A673 (cell line): ENCODE data around the gene EXOC6. TPM values are rescaled to one million over a fixed set of nuclear protein-coding genes. Genes with fewer than 3 reads are reported as not detected.

ENCODE experiments used
- BruUV-seq: library from RNA; stranded (reverse); fragments of 400-500 nt; replicated peaks from 2 replicates; lab custom pipeline; 2021; lab: Mats Ljungman, UMichigan
- CTCF ChIA-PET: fragments of 300-600 bp; sonication (Branson Sonifier 250); formaldehyde crosslinking; loops from one replicate; lab custom pipeline; 2022; ENCODE audit warnings: antibody characterized with exemption; lab: Charles Lee
- POLR2A ChIA-PET: fragments of 300-600 bp; sonication (Branson Sonifier 250); formaldehyde crosslinking; loops from one replicate; lab custom pipeline; 2022; ENCODE audit warnings: antibody characterized with exemption; ENCODE audit not compliant: low non-redundant PET; lab: Charles Lee
- DNase-seq: peaks from one replicate; pipeline ENCODE4 v3.0.0-alpha.2; 2015; ENCODE audit warnings: low spot score
- H3K27ac ChIP-seq: fragments of 200-600 bp; sonication (generic); 2 replicates; pipeline ENCODE4 v1.5.1; 2016; ENCODE audit warnings: mixed run types, low read depth, mild to moderate bottlenecking, mixed read lengths, antibody characterized with exemption, low read length; ENCODE audit not compliant: poor library complexity, severe bottlenecking
- H3K27me3 ChIP-seq: fragments of 200-600 bp; sonication (generic); replicated peaks from 2 replicates; pipeline ENCODE4 v1.6.1; 2017; ENCODE audit warnings: mixed run types, low read depth, mild to moderate bottlenecking, mixed read lengths, antibody characterized with exemption, low read length; ENCODE audit not compliant: insufficient read depth, poor library complexity
- H3K36me3 ChIP-seq: fragments of 200-600 bp; sonication (generic); 2 replicates; pipeline ENCODE4 v1.6.1; 2016; ENCODE audit warnings: mixed run types, mild to moderate bottlenecking, mixed read lengths, antibody characterized with exemption, low read length; ENCODE audit not compliant: insufficient read depth, poor library complexity, severe bottlenecking
- H3K4me1 ChIP-seq: fragments of 200-600 bp; sonication (generic); 2 replicates; pipeline ENCODE4 v1.6.1; 2017; ENCODE audit warnings: mixed run types, mild to moderate bottlenecking, mixed read lengths, antibody characterized with exemption, low read length; ENCODE audit not compliant: insufficient read depth, poor library complexity, severe bottlenecking
- H3K4me3 ChIP-seq: fragments of 200-600 bp; sonication (generic); 2 replicates; pipeline ENCODE4 v1.5.1; 2016; ENCODE audit warnings: low read depth, mixed run types, mild to moderate bottlenecking, mixed read lengths, low read length; ENCODE audit not compliant: poor library complexity, severe bottlenecking
- H3K9me3 ChIP-seq: fragments of 200-600 bp; sonication (generic); 2 replicates; pipeline ENCODE4 v1.6.1; 2016; ENCODE audit warnings: mixed run types, low read depth, mild to moderate bottlenecking, mixed read lengths, antibody characterized with exemption, low read length; ENCODE audit not compliant: poor library complexity, severe bottlenecking
- CTCF ChIP-seq: fragments of 300-800, 200-600 bp; sonication (generic); conservative IDR thresholded peaks from 2 replicates; pipeline ENCODE4 v1.5.1; 2017; ENCODE audit warnings: low read depth, mild to moderate bottlenecking, antibody characterized with exemption, low read length, moderate library complexity, mixed read lengths
- EZH2 ChIP-seq: fragments of 200-600 bp; sonication (generic); IDR thresholded peaks from 2 replicates; pipeline ENCODE4 v1.6.1; 2017; ENCODE audit warnings: borderline replicate concordance, low read depth, mild to moderate bottlenecking, mixed read lengths, antibody characterized with exemption, low read length; ENCODE audit not compliant: poor library complexity, severe bottlenecking
- intact Hi-C: fragments of 100-400 bp; cut with micrococcal nuclease; formaldehyde crosslinking; loops from one replicate; pipeline ENCODE4 v1.10.0; 2022; ENCODE audit not compliant: unreplicated experiment
- total RNA-seq: library from RNA; stranded (reverse); gene quantifications from 2 replicates; pipeline ENCODE4 v1.2.3, GENCODE V29; 2021

Gene EXOC6
- total RNA-seq, 1 experiment from 2014 or later: 35.0 TPM

GRCh38 chr10:93088466-93088865 lies 240.1 kb downstream of the EXOC6 start:
- TF ChIP-seq CTCF (no peak), EZH2 (no peak)
- no peaks in the 10 kb centered on the region for H3K4me1 ChIP-seq
- no peak overlapping the region for H3K27ac ChIP-seq
- H3K4me3 ChIP-seq: no peak overlapping the region
- POLR2A ChIA-PET: no interaction called here
- no peaks in the 10 kb centered on the region for H3K36me3 ChIP-seq
- no peaks in the 10 kb centered on the region for H3K9me3 ChIP-seq
- intact Hi-C loops: loop anchor here (10.0 kb wide), 1 partner anchor 396 kb away; the partner anchor contains the start of gene MYOF
- CTCF ChIA-PET: no interaction called here
- no peaks in the 10 kb centered on the region for H3K27me3 ChIP-seq
- BruUV-seq: no TSS peak
- DNase-seq: no peak

GRCh38 chr10:93090619-93091018 lies 242.3 kb downstream of the EXOC6 start:
- no peaks in the 10 kb centered on the region for H3K9me3 ChIP-seq
- no peak for DNase-seq
- no peaks in the 10 kb centered on the region for H3K4me1 ChIP-seq
- ChIA-PET CTCF (no interaction called here), POLR2A (no interaction called here)
- BruUV-seq: no TSS peak
- no peak overlapping the region for H3K27ac ChIP-seq
- no peak overlapping the region for H3K4me3 ChIP-seq
- TF ChIP-seq EZH2 (no peak), CTCF (no peak)
- intact Hi-C loops: no loop called here
- H3K36me3 ChIP-seq: no peaks in the 10 kb centered on the region
- H3K27me3 ChIP-seq: no peaks in the 10 kb centered on the region

- CTCF ChIA-PET: no interaction called here
- intact Hi-C loops: no loop called here
- Histone ChIP-seq H3K9me3 (no peaks in the 10 kb centered on the region), H3K36me3 (no peaks in the 10 kb centered on the region), H3K4me1 (no peaks in the 10 kb centered on the region), H3K4me3 (no peak overlapping the region), H3K27ac (no peak overlapping the region), H3K27me3 (no peaks in the 10 kb centered on the region)
- POLR2A ChIA-PET: no interaction called here
- no TSS peak for BruUV-seq
- DNase-seq: no peak
- TF ChIP-seq CTCF (no peak), EZH2 (no peak)
Measured at GRCh38 chr10:93091960-93092359, 243.6 kb downstream of the EXOC6 start.
